ENCODE data around the gene SLC25A22.

SLC25A22 gene

DNA sequence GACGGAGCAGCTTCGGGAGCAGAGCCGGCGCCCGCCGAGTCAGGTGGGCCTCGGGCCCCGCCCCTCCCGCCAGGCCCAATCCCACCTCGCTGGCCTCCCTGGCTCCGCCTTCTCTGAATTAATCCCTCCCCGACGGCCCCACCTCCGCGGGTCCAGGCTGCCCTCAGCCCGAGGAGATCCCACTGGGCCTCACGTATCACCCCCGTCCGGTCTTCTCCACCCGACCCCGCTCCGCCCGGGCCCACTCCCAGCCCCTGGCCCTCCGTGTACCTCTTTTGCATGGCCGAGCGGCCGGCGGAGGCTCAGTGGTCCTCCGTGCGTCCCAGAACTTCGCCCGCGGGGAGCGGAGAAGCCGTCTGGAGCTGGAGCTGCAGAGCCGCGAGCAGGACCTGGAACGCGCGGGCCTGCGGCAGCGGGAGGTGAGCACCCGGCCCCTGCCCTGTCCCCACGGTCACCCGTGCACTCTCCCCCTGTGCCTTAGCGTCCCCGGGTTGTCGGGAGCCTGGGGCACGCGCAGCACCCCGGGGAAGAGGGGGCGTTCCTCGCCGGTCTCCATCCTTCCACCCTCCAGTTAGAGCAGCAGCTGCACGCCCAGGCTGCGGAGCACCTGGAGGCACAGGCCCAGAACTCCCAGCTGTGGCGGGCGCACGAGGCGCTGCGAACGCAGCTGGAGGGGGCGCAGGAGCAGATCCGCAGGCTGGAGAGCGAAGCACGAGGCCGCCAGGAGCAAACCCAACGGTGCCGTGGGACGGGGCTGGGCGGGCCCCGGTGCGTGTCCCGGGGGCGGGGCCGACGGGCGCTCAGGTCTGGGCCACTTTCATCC lies 32.4 kb upstream of the SLC25A22 start:
- no peaks in the 10 kb centered on the region for H3K9me2 ChIP-seq (replicated peaks; ENCODE audit: low read depth, low read length)
- no peaks in the 10 kb centered on the region for H3K9me3 ChIP-seq (ENCODE audit: insufficient read depth, low read depth, low read length)
- no peak overlapping the region for H3K4me3 ChIP-seq (ENCODE audit: low read length, poor library complexity, severe bottlenecking)
- peaks cover 37% of the 10 kb centered on the region for H3K4me1 ChIP-seq (ENCODE audit: insufficient read depth, low read length, poor library complexity, severe bottlenecking)
- no peak overlapping the region for H2AFZ ChIP-seq (ENCODE audit: low read length)
- H3K9ac ChIP-seq (ENCODE audit: low read depth, low read length, poor library complexity, severe bottlenecking), result no peak overlapping the region
- H3F3A ChIP-seq (ENCODE audit: low read depth), result no peaks in the 10 kb centered on the region
- H3K36me3 ChIP-seq (ENCODE audit: insufficient read depth, low read length), result no peaks in the 10 kb centered on the region
- H3K79me2 ChIP-seq (ENCODE audit: insufficient read depth, low read length), result peaks cover 11% of the 10 kb centered on the region; the same call in 1 of the 2 replicates
- peaks cover 3% of the 10 kb centered on the region for H4K20me1 ChIP-seq (ENCODE audit: insufficient read depth, low read length, poor library complexity, severe bottlenecking)
- no peak for TF ChIP-seq EZH2phosphoT487 (IDR thresholded peaks at IDR 0.05; ENCODE audit: borderline replicate concordance)
- TF ChIP-seq, protein P1, sequence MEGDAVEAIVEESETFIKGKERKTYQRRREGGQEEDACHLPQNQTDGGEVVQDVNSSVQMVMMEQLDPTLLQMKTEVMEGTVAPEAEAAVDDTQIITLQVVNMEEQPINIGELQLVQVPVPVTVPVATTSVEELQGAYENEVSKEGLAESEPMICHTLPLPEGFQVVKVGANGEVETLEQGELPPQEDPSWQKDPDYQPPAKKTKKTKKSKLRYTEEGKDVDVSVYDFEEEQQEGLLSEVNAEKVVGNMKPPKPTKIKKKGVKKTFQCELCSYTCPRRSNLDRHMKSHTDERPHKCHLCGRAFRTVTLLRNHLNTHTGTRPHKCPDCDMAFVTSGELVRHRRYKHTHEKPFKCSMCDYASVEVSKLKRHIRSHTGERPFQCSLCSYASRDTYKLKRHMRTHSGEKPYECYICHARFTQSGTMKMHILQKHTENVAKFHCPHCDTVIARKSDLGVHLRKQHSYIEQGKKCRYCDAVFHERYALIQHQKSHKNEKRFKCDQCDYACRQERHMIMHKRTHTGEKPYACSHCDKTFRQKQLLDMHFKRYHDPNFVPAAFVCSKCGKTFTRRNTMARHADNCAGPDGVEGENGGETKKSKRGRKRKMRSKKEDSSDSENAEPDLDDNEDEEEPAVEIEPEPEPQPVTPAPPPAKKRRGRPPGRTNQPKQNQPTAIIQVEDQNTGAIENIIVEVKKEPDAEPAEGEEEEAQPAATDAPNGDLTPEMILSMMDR (conservative IDR thresholded peaks at IDR 0.05; ENCODE audit: low read length), result no peak
- no peaks in the 10 kb centered on the region for H3K27me3 ChIP-seq (ENCODE audit: insufficient read depth, low read length, poor library complexity, severe bottlenecking)
- H3K4me2 ChIP-seq (ENCODE audit: low read depth, low read length, poor library complexity, severe bottlenecking), result no peak overlapping the region

DNA sequence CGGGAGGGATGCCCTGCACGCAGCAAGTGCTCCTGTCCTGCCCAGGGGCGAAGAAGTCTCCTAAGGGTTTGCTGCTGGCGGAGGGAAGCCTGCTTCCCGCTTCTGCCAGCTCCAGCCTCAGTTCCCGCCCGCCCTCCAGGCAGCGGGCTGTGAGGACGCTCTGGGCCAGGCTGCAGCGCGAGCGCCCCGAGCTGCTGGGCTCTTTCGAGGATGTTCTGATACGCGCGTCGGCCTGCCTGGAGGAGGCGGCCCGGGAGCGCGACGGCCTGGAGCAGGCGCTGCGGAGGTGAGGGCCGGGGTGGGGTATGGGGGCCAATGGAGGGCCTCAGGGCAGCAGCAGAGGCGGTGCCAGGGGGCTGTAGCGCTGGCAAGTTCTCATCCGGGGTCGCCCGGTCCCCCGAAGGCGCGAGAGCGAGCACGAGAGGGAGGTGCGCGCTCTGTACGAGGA lies 31.8 kb upstream of the SLC25A22 start:
- Histone ChIP-seq H3F3A (ENCODE audit: low read depth) (no peaks in the 10 kb centered on the region), H3K4me3 (ENCODE audit: low read length, poor library complexity, severe bottlenecking) (no peak overlapping the region), H3K9me2 (replicated peaks; ENCODE audit: low read depth, low read length) (no peaks in the 10 kb centered on the region), H3K9ac (ENCODE audit: low read depth, low read length, poor library complexity, severe bottlenecking) (no peak overlapping the region), H3K4me2 (ENCODE audit: low read depth, low read length, poor library complexity, severe bottlenecking) (no peak overlapping the region), H3K27me3 (ENCODE audit: insufficient read depth, low read length, poor library complexity, severe bottlenecking) (no peaks in the 10 kb centered on the region), H4K20me1 (ENCODE audit: insufficient read depth, low read length, poor library complexity, severe bottlenecking) (peaks cover 3% of the 10 kb centered on the region), H2AFZ (ENCODE audit: low read length) (no peak overlapping the region), H3K9me3 (ENCODE audit: insufficient read depth, low read depth, low read length) (no peaks in the 10 kb centered on the region), H3K36me3 (ENCODE audit: insufficient read depth, low read length) (no peaks in the 10 kb centered on the region), H3K79me2 (ENCODE audit: insufficient read depth, low read length) (peaks cover 11% of the 10 kb centered on the region; the same call in 1 of the 2 replicates), H3K4me1 (ENCODE audit: insufficient read depth, low read length, poor library complexity, severe bottlenecking) (peaks cover 38% of the 10 kb centered on the region)
- TF ChIP-seq, protein P1 (conservative IDR thresholded peaks at IDR 0.05; ENCODE audit: low read length), result no peak
- TF ChIP-seq EZH2phosphoT487 (IDR thresholded peaks at IDR 0.05; ENCODE audit: borderline replicate concordance), result no peak

DNA sequence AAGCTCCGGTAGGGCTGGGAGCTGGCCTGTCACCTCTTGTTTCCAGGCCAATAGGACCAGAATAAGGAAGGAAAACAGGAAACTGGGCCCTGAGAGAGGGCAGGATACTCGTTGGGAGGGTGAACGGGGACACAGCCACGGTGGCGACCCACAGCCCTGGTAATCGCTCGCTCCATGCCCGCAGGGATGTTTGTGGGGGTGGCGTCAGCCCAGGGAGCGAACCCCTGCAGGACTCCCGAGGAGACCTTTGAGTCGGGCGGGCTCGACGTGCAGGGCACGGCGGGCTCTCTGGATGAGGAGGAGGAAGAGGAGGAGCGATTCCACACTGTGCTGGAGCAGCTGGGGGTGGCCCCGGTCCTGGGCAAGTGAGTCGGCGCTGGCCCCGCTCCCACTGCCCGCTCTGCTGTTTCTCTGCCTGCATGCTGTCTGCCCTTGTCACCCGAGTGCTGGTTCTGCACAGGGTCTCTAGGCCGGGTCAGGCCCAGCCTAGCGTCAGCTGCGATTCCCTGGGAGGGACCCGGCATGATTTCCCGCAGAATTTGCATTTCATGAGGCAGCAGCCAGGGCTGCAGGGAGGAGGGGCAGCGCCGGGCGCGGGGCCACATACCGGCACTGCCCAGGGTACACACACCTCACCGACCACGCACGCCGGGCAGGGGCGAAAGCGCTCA lies 31.2 kb upstream of the SLC25A22 start:
- H3K79me2 ChIP-seq (ENCODE audit: insufficient read depth, low read length), result peaks cover 11% of the 10 kb centered on the region; the same call in 1 of the 2 replicates
- H3F3A ChIP-seq (ENCODE audit: low read depth), result no peaks in the 10 kb centered on the region
- no peak overlapping the region for H3K4me2 ChIP-seq (ENCODE audit: low read depth, low read length, poor library complexity, severe bottlenecking)
- H2AFZ ChIP-seq (ENCODE audit: low read length), result no peak overlapping the region
- peaks cover 32% of the 10 kb centered on the region for H3K4me1 ChIP-seq (ENCODE audit: insufficient read depth, low read length, poor library complexity, severe bottlenecking)
- no peak overlapping the region for H3K4me3 ChIP-seq (ENCODE audit: low read length, poor library complexity, severe bottlenecking)
- H3K9ac ChIP-seq (ENCODE audit: low read depth, low read length, poor library complexity, severe bottlenecking), result peak overlapping the region; percentile 88
- H3K36me3 ChIP-seq (ENCODE audit: insufficient read depth, low read length), result no peaks in the 10 kb centered on the region
- H3K27me3 ChIP-seq (ENCODE audit: insufficient read depth, low read length, poor library complexity, severe bottlenecking), result no peaks in the 10 kb centered on the region
- TF ChIP-seq EZH2phosphoT487 (IDR thresholded peaks at IDR 0.05; ENCODE audit: borderline replicate concordance), result no peak
- TF ChIP-seq, protein P1 (conservative IDR thresholded peaks at IDR 0.05; ENCODE audit: low read length), result no peak
- H3K9me3 ChIP-seq (ENCODE audit: insufficient read depth, low read depth, low read length), result no peaks in the 10 kb centered on the region
- no peaks in the 10 kb centered on the region for H3K9me2 ChIP-seq (replicated peaks; ENCODE audit: low read depth, low read length)
- H4K20me1 ChIP-seq (ENCODE audit: insufficient read depth, low read length, poor library complexity, severe bottlenecking), result peaks cover 3% of the 10 kb centered on the region

Measured in Loucy (cell line).